ENCODE measurements around the gene MLLT3. TPM values are rescaled to one million over a fixed set of nuclear protein-coding genes. Genes with fewer than 3 reads are reported as not detected.

Gene MLLT3
- total RNA-seq, 4 donors from 2014 or later: 10.2 to 15.3 (median 14.5) TPM

DNA sequence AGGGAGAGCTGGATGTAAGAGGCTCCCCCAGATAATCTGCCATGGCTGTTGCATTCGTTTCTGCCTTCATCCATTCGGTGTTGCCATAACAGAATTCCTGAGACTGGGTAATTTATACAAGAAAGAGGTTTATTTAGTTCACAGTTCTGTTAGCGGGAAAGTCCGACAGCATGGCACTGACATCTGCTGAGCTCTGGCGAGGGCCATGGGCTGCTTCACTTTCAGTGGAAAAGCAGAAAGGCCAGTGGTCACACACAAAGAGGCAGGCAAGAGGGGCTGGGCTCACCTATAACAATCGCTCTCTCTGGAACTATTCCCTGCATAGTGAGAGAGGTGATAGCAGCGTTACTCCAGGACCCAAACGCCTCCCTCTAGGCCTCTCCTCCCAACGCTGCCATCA lies 305.9 kb downstream of the MLLT3 start:
- DNase-seq (ENCODE audit: low spot score in 2 of 2): no peak
- TF ChIP-seq, protein P1, sequence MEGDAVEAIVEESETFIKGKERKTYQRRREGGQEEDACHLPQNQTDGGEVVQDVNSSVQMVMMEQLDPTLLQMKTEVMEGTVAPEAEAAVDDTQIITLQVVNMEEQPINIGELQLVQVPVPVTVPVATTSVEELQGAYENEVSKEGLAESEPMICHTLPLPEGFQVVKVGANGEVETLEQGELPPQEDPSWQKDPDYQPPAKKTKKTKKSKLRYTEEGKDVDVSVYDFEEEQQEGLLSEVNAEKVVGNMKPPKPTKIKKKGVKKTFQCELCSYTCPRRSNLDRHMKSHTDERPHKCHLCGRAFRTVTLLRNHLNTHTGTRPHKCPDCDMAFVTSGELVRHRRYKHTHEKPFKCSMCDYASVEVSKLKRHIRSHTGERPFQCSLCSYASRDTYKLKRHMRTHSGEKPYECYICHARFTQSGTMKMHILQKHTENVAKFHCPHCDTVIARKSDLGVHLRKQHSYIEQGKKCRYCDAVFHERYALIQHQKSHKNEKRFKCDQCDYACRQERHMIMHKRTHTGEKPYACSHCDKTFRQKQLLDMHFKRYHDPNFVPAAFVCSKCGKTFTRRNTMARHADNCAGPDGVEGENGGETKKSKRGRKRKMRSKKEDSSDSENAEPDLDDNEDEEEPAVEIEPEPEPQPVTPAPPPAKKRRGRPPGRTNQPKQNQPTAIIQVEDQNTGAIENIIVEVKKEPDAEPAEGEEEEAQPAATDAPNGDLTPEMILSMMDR (IDR thresholded peaks at IDR 0.05): no peak
- TF ChIP-seq EP300 (IDR thresholded peaks at IDR 0.05) (no peak), POLR2A (IDR thresholded peaks at IDR 0.05) (no peak)
- H3K4me3 ChIP-seq: no peak overlapping the region
- H3K27ac ChIP-seq: no peak overlapping the region
- no peaks in the 10 kb centered on the region for H3K27me3 ChIP-seq
- no peaks in the 10 kb centered on the region for H3K36me3 ChIP-seq
- no peaks in the 10 kb centered on the region for H3K9me3 ChIP-seq
- no peaks in the 10 kb centered on the region for H3K4me1 ChIP-seq
- WGBS, 2 donors: 85 to 90% methylated on average over 9 of the region's 9 CpGs

DNA sequence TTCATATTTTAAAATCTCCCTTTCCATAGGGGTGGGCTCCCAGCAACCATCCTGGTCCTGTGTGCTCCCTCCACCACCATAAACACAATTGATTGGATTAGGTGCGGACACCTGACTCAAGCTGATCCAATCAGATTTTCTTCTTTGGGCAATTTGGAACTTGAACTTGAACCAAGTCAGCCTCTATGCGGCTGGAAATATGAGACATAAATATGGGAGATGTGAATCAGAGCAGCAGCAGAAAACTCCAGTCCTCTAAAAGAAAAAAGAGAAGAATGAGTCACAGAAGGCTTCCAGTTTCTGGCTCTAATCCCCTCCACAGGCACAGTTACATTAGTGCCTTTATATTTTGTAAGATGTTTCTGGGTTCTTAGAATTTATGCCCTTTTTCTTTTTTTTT lies 306.6 kb downstream of the MLLT3 start:
- no peak for DNase-seq (ENCODE audit: low spot score in 2 of 2)
- H3K4me3 ChIP-seq: no peak overlapping the region
- H3K27me3 ChIP-seq: no peaks in the 10 kb centered on the region
- TF ChIP-seq EP300 (IDR thresholded peaks at IDR 0.05) (no peak), POLR2A (IDR thresholded peaks at IDR 0.05) (no peak)
- TF ChIP-seq, protein P1 (IDR thresholded peaks at IDR 0.05): no peak
- H3K4me1 ChIP-seq: no peaks in the 10 kb centered on the region
- 77 to 87% methylated on average over 2 of the region's 2 CpGs for WGBS, 2 donors
- no peak overlapping the region for H3K27ac ChIP-seq
- no peaks in the 10 kb centered on the region for H3K36me3 ChIP-seq
- no peaks in the 10 kb centered on the region for H3K9me3 ChIP-seq

DNA sequence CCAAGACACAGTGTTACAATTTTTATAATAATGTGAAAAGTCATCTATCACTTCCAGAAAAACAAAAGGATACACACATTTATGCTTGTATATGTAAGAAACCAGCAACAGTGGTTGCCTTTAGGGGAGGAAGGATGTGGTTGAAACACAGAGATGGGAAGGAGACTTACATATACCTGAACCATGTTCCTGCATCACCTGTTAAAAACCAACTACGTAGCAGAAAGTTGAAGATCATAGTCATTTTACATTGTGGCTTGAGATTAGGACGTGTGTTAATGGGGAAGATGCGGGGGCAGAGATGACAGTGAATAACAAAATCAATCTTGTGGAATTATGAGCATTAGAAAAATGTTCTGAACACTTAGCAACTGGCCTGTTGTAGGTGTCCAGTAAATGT lies 307.3 kb downstream of the MLLT3 start:
- no peak for TF ChIP-seq EP300 (IDR thresholded peaks at IDR 0.05)
- TF ChIP-seq, protein P1 (IDR thresholded peaks at IDR 0.05): no peak
- no peak for TF ChIP-seq POLR2A (IDR thresholded peaks at IDR 0.05)
- H3K27ac ChIP-seq: peak overlapping the region in 1 of 4 donors; percentile 37

DNA sequence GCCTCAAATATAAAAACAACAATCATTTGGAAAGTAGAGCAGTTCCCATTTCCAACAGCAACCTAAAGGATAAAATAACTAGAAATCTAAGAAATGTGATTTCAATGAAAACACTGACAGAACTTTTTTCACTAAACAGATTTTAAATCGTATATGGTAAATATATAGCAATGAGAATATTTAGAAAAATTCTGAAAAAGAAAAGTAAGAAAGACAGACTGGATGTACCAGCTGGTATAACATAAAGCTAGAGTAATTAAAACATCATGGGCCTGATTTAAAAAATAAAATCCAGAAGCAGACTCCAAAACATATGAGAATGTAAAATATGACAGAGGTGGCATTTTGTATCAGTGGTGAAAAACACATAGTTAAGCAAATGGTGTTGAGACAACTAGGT lies 308.9 kb downstream of the MLLT3 start:
- H3K4me1 ChIP-seq: no peaks in the 10 kb centered on the region
- H3K36me3 ChIP-seq: no peaks in the 10 kb centered on the region
- WGBS, 2 donors: 93% methylated on average over 1 of the region's 1 CpG
- no peak overlapping the region for H3K4me3 ChIP-seq
- TF ChIP-seq, protein P1 (IDR thresholded peaks at IDR 0.05): no peak
- TF ChIP-seq POLR2A (IDR thresholded peaks at IDR 0.05): no peak
- no peak for TF ChIP-seq EP300 (IDR thresholded peaks at IDR 0.05)
- no peaks in the 10 kb centered on the region for H3K27me3 ChIP-seq
- no peaks in the 10 kb centered on the region for H3K9me3 ChIP-seq
- H3K27ac ChIP-seq: no peak overlapping the region
- DNase-seq (ENCODE audit: low spot score in 2 of 2): no peak

More for the DNA sequence above, 307.3 kb downstream of the MLLT3 start:
- Histone ChIP-seq H3K36me3 (no peaks in the 10 kb centered on the region), H3K4me1 (no peaks in the 10 kb centered on the region), H3K27me3 (no peaks in the 10 kb centered on the region), H3K9me3 (no peaks in the 10 kb centered on the region), H3K4me3 (no peak overlapping the region)
- 86 to 93% methylated on average over 3 of the region's 3 CpGs for WGBS, 2 donors
- no peak for DNase-seq (ENCODE audit: low spot score in 2 of 2)

DNA sequence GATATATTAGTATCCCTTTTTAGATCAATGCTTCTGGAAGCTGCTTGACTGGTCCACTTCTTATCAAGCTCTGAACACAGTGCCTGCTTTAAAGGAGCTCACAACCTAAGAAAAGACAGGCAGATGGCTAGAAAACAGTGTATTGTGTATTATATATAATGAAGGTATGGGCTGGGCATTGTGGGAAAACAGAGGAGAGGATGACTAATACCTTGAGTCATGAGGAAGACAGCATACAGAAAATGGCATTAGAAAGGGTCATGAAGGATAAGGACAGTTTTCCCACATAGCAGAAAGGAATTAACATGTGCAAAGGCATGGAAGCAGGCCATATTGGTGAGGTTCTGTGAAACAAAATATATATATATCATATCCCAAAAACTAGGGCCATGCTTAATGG lies 309.6 kb downstream of the MLLT3 start:
- TF ChIP-seq POLR2A (IDR thresholded peaks at IDR 0.05) (no peak), EP300 (IDR thresholded peaks at IDR 0.05) (no peak)
- TF ChIP-seq, protein P1 (IDR thresholded peaks at IDR 0.05): no peak
- Histone ChIP-seq H3K27ac (no peak overlapping the region), H3K9me3 (no peaks in the 10 kb centered on the region), H3K4me1 (no peaks in the 10 kb centered on the region), H3K36me3 (no peaks in the 10 kb centered on the region), H3K27me3 (no peaks in the 10 kb centered on the region), H3K4me3 (no peak overlapping the region)
- DNase-seq (ENCODE audit: low spot score in 2 of 2): no peak
